PC-3 (cell line): ENCODE measurements around the gene ARHGEF28.

Source experiments
- CTCF ChIP-seq: fragments of 300-600 bp; sonication (generic); conservative IDR thresholded peaks from 2 replicates; pipeline ENCODE4 v1.5.1; 2017; ENCODE audit warnings: antibody characterized with exemption, low read depth, mild to moderate bottlenecking, low read length
- EZH2 ChIP-seq: fragments of 300-600 bp; sonication (generic); IDR thresholded peaks from one replicate; pipeline ENCODE4 v1.6.1; 2017; ENCODE audit warnings: antibody characterized with exemption, mild to moderate bottlenecking, low read length; ENCODE audit not compliant: unreplicated experiment
- EZH2phosphoT487 ChIP-seq: fragments of 300-600 bp; sonication (generic); IDR thresholded peaks from 2 replicates; pipeline ENCODE4 v1.6.1; 2018; ENCODE audit warnings: mild to moderate bottlenecking, antibody characterized with exemption, low read length, borderline replicate concordance

GRCh38 chr5:73915345-73915744 lies 289.3 kb downstream of the ARHGEF28 start:
- TF ChIP-seq CTCF (no peak), EZH2 (no peak), EZH2phosphoT487 (no peak)
